PC-3 (cell line): Measurements from ENCODE around the gene FNIP1. TPM values are rescaled to one million over a fixed set of nuclear protein-coding genes. Genes with fewer than 3 reads are reported as not detected.

Source experiments
- ATAC-seq: fragments of 200-7000 bp; cut with Tn5 transposase; 2 replicates; pipeline ENCODE4 v1.9.1; 2020; ENCODE audit warnings: mild to moderate bottlenecking, moderate library complexity
- BruUV-seq: library from RNA; stranded (reverse); fragments of 400-500 nt; replicated peaks from 2 replicates; lab custom pipeline; 2021; lab: Mats Ljungman, UMichigan
- CTCF ChIA-PET: fragments of 300-600 bp; sonication (Branson Sonifier 250); formaldehyde crosslinking; loops from one replicate; lab custom pipeline; 2022; ENCODE audit warnings: antibody characterized with exemption; lab: Charles Lee
- POLR2A ChIA-PET: fragments of 300-600 bp; sonication (Branson Sonifier 250); formaldehyde crosslinking; loops from one replicate; lab custom pipeline; 2022; ENCODE audit warnings: antibody characterized with exemption; ENCODE audit not compliant: unreplicated experiment; lab: Charles Lee
- DNase-seq: peaks from one replicate; pipeline ENCODE4 v3.0.0-alpha.2; 2015
- H2AFZ ChIP-seq: fragments of 300-600 bp; sonication (generic); 2 replicates; pipeline ENCODE4 v1.6.0; 2016; ENCODE audit warnings: antibody characterized with exemption, low read length
- H3F3A ChIP-seq: fragments of 300-600 bp; sonication (generic); one replicate; pipeline ENCODE4 v1.6.0; 2017; ENCODE audit warnings: antibody characterized with exemption, low read length, control low read depth, mild to moderate bottlenecking; ENCODE audit not compliant: unreplicated experiment
- H3K27ac ChIP-seq: fragments of 300-600 bp; sonication (generic); 2 replicates; pipeline ENCODE4 v1.5.1; 2016; ENCODE audit warnings: mild to moderate bottlenecking, low read length
- H3K27me3 ChIP-seq: fragments of 300-600 bp; sonication (generic); 2 replicates; pipeline ENCODE4 v1.6.1; 2016; ENCODE audit warnings: low read length, mixed read lengths
- H3K36me3 ChIP-seq: fragments of 300-600 bp; sonication (generic); 2 replicates; pipeline ENCODE4 v1.6.1; 2016; ENCODE audit warnings: low read depth, mixed run types, low read length, mixed read lengths
- H3K4me1 ChIP-seq: fragments of 300-600 bp; sonication (generic); 2 replicates; pipeline ENCODE4 v1.5.1; 2016; ENCODE audit warnings: low read length; ENCODE audit not compliant: insufficient read depth
- H3K4me2 ChIP-seq: fragments of 300-600 bp; sonication (generic); 2 replicates; pipeline ENCODE4 v1.6.0; 2016; ENCODE audit warnings: low read length
- H3K4me3 ChIP-seq: fragments of 300-600 bp; sonication (generic); 2 replicates; pipeline ENCODE4 v1.5.1; 2016; ENCODE audit warnings: mild to moderate bottlenecking, low read length, mixed read lengths
- H3K79me2 ChIP-seq: fragments of 300-600 bp; sonication (generic); 2 replicates; pipeline ENCODE4 v1.6.1; 2017; ENCODE audit warnings: low read length, mixed read lengths
- H3K9ac ChIP-seq: fragments of 300-600 bp; sonication (generic); 2 replicates; pipeline ENCODE4 v1.6.0; 2016; ENCODE audit warnings: mild to moderate bottlenecking, low read length
- H3K9me2 ChIP-seq: fragments of 300-600 bp; sonication (generic); replicated peaks from 2 replicates; pipeline ENCODE4 v1.6.1; 2016; ENCODE audit warnings: mixed run types, low read length, mixed read lengths
- H3K9me3 ChIP-seq: fragments of 300-600 bp; sonication (generic); 2 replicates; pipeline ENCODE4 v1.6.1; 2016; ENCODE audit warnings: low read length, mixed read lengths
- H4K20me1 ChIP-seq: fragments of 300-600 bp; sonication (generic); 2 replicates; pipeline ENCODE4 v1.6.1; 2016; ENCODE audit warnings: low read length, mixed read lengths
- EZH2 ChIP-seq: fragments of 300-600 bp; sonication (generic); IDR thresholded peaks from one replicate; pipeline ENCODE4 v1.6.1; 2017; ENCODE audit warnings: antibody characterized with exemption, mild to moderate bottlenecking, low read length; ENCODE audit not compliant: unreplicated experiment
- EZH2phosphoT487 ChIP-seq: fragments of 300-600 bp; sonication (generic); IDR thresholded peaks from 2 replicates; pipeline ENCODE4 v1.6.1; 2018; ENCODE audit warnings: mild to moderate bottlenecking, antibody characterized with exemption, low read length, borderline replicate concordance
- intact Hi-C: fragments of 100-400 bp; cut with micrococcal nuclease; formaldehyde crosslinking; loops from 2 replicates; pipeline ENCODE4 v1.9.0; 2023
- total RNA-seq: library from RNA; depleted of rRNA; stranded (reverse); fragments of >200 nt; gene quantifications from 2 replicates; pipeline ENCODE4 v1.2.3, GENCODE V29; 2014
- TF ChIP-seq, protein P1 (sequence below): fragments of 300-600 bp; sonication (generic); conservative IDR thresholded peaks from 2 replicates; pipeline ENCODE4 v1.5.1; 2017; ENCODE audit warnings: antibody characterized with exemption, low read depth, mild to moderate bottlenecking, low read length

FNIP1 gene
- total RNA-seq, 1 experiment from 2014 or later: 15.1 TPM

DNA sequence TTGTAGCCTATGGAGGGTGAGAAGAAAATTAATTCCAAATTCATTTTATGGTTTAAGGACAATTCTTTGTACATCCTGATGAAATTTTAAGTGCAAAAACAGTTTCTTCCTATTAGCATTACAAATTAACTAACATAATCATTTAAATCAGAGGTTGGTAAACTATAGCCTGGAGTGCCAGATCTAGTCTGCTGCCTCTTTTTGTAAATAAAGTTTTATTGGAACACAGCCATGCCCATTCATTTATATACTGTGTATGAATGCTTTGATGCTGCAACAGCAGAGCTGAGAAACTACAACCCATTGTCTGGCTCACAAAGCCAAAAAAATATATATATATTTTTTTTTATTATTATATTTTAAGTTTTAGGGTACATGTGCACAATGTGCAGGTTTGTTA is 80.2 kb downstream of the FNIP1 start:
- no peaks in the 10 kb centered on the region for H3K9me3 ChIP-seq
- no peak overlapping the region for H3K4me3 ChIP-seq
- no peaks in the 10 kb centered on the region for H3K79me2 ChIP-seq
- no peak overlapping the region for H3K9ac ChIP-seq
- DNase-seq (no peak), ATAC-seq (no peak)
- peaks cover 3% of the 10 kb centered on the region for H3K36me3 ChIP-seq
- H2AFZ ChIP-seq: no peak overlapping the region
- H3K9me2 ChIP-seq: no peaks in the 10 kb centered on the region
- H3K27me3 ChIP-seq: no peaks in the 10 kb centered on the region
- H3K27ac ChIP-seq: no peak overlapping the region
- ChIA-PET CTCF (no interaction called here), POLR2A (no interaction called here)
- H3K4me2 ChIP-seq: no peak overlapping the region
- no TSS peak for BruUV-seq
- H4K20me1 ChIP-seq: no peaks in the 10 kb centered on the region
- H3F3A ChIP-seq: no peaks in the 10 kb centered on the region
- TF ChIP-seq EZH2 (no peak), EZH2phosphoT487 (no peak)
- TF ChIP-seq, protein P1, sequence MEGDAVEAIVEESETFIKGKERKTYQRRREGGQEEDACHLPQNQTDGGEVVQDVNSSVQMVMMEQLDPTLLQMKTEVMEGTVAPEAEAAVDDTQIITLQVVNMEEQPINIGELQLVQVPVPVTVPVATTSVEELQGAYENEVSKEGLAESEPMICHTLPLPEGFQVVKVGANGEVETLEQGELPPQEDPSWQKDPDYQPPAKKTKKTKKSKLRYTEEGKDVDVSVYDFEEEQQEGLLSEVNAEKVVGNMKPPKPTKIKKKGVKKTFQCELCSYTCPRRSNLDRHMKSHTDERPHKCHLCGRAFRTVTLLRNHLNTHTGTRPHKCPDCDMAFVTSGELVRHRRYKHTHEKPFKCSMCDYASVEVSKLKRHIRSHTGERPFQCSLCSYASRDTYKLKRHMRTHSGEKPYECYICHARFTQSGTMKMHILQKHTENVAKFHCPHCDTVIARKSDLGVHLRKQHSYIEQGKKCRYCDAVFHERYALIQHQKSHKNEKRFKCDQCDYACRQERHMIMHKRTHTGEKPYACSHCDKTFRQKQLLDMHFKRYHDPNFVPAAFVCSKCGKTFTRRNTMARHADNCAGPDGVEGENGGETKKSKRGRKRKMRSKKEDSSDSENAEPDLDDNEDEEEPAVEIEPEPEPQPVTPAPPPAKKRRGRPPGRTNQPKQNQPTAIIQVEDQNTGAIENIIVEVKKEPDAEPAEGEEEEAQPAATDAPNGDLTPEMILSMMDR: no peak
- no peaks in the 10 kb centered on the region for H3K4me1 ChIP-seq
- intact Hi-C loops: no loop called here

DNA sequence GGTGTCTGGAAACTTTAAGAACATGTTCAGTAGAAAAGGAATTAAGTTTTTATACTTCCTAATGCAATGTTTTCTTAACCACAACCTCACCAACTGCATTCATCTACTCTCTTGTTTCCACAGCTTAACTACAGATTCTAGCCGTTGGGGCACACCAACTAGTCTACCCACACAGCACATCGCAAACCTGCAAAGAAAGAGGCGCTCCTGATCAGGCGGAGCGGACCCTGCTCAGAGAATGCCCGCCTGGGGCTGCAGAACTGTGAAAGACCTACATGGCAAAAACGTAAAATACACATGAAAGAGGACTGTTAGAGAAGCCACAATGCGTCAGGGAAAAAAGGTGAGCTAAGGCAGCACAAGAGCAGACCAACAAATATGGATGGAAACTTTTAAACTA is 86.4 kb downstream of the FNIP1 start:
- Histone ChIP-seq H4K20me1 (no peaks in the 10 kb centered on the region), H3K4me3 (no peak overlapping the region), H2AFZ (no peak overlapping the region), H3K4me1 (no peaks in the 10 kb centered on the region), H3K36me3 (peaks cover 5% of the 10 kb centered on the region; the same call in 1 of the 2 replicates), H3K9me3 (no peaks in the 10 kb centered on the region), H3K79me2 (no peaks in the 10 kb centered on the region), H3K27me3 (no peaks in the 10 kb centered on the region), H3K27ac (no peak overlapping the region), H3K4me2 (no peak overlapping the region), H3K9ac (no peak overlapping the region), H3F3A (no peaks in the 10 kb centered on the region), H3K9me2 (no peaks in the 10 kb centered on the region)
- no TSS peak for BruUV-seq
- intact Hi-C loops: no loop called here
- ChIA-PET CTCF (no interaction called here), POLR2A (no interaction called here)
- DNase-seq (no peak), ATAC-seq (no peak)
- TF ChIP-seq EZH2phosphoT487: no peak
- TF ChIP-seq, protein P1: no peak
- no peak for TF ChIP-seq EZH2

DNA sequence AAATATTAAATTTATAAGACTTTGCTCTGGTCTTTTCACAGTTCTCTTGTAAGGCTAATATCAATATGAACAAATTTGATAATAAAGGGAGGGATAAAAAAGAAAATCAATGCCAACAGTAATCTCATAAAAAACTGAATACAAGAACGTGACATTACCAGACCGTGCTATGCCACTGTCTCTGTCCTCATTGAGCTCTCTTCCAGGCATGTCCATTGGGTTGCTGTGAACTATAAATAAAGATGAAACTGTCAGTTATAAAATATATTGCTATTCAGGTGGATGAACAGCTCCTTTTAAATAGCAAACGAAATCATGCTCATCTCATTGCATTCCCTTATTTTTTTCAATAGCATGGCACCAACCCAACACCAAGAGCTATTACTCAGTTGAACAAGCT is 87.8 kb downstream of the FNIP1 start:
- Histone ChIP-seq H2AFZ (no peak overlapping the region), H3F3A (no peaks in the 10 kb centered on the region), H3K9ac (no peak overlapping the region), H4K20me1 (no peaks in the 10 kb centered on the region), H3K9me3 (no peaks in the 10 kb centered on the region), H3K4me1 (no peaks in the 10 kb centered on the region), H3K4me3 (no peak overlapping the region), H3K9me2 (no peaks in the 10 kb centered on the region), H3K79me2 (no peaks in the 10 kb centered on the region), H3K36me3 (peaks cover 5% of the 10 kb centered on the region; the same call in 1 of the 2 replicates), H3K27me3 (no peaks in the 10 kb centered on the region), H3K4me2 (no peak overlapping the region), H3K27ac (no peak overlapping the region)
- no peak for TF ChIP-seq EZH2phosphoT487
- TF ChIP-seq, protein P1: no peak
- TF ChIP-seq EZH2: no peak
- ATAC-seq: no peak
- intact Hi-C loops: loop anchor here (1.0 kb wide), 1 partner anchor 24 kb away; no protein-coding TSS in a partner anchor
- no TSS peak for BruUV-seq
- ChIA-PET CTCF (no interaction called here), POLR2A (no interaction called here)
- DNase-seq: no peak
